ENCODE measurements around the gene CARD19.
A peak's percentile ranks its signal among the peaks of the same experiment; 100 is the strongest.

The CARD19 gene

GRCh38 chr9:93061791-93062763, 33.9 kb upstream of the CARD19 start:
- no peak for DNase-seq (ENCODE audit: low read depth in 4 of 4, low spot score in 1 of 4)

GRCh38 chr9:93064392-93065134, 31.5 kb upstream of the CARD19 start:
- DNase-seq (ENCODE audit: low read depth in 4 of 4, low spot score in 1 of 4), result peak; percentile 54 to 82 (median 64)

- no peak for DNase-seq (ENCODE audit: low read depth in 4 of 4, low spot score in 1 of 4)
Observed at GRCh38 chr9:93065135-93065720, 30.8 kb upstream of the CARD19 start.

- no peak for DNase-seq (ENCODE audit: low read depth in 4 of 4, low spot score in 1 of 4)
Observed at GRCh38 chr9:93066978-93067603, 28.9 kb upstream of the CARD19 start.

GRCh38 chr9:93068956-93069355, 27.1 kb upstream of the CARD19 start:
- no peak for DNase-seq (ENCODE audit: low read depth in 4 of 4, low spot score in 1 of 4)

GRCh38 chr9:93071464-93071863, 24.6 kb upstream of the CARD19 start:
- no peak for DNase-seq (ENCODE audit: low read depth in 4 of 4, low spot score in 1 of 4)

GRCh38 chr9:93072383-93072795, 23.6 kb upstream of the CARD19 start:
- no peak for DNase-seq (ENCODE audit: low read depth in 4 of 4, low spot score in 1 of 4)

- DNase-seq (ENCODE audit: low read depth in 4 of 4, low spot score in 1 of 4), result no peak
Observed at GRCh38 chr9:93076101-93076791, 19.8 kb upstream of the CARD19 start.

- no peak for DNase-seq (ENCODE audit: low read depth in 4 of 4, low spot score in 1 of 4)
Observed at GRCh38 chr9:93076792-93077128, 19.3 kb upstream of the CARD19 start.

- DNase-seq (ENCODE audit: low read depth in 4 of 4, low spot score in 1 of 4), result no peak
Observed at GRCh38 chr9:93077367-93077766, 18.6 kb upstream of the CARD19 start.

GRCh38 chr9:93077811-93078210, 18.2 kb upstream of the CARD19 start:
- no peak for DNase-seq (ENCODE audit: low read depth in 4 of 4, low spot score in 1 of 4)

GRCh38 chr9:93079371-93079770, 16.6 kb upstream of the CARD19 start:
- no peak for DNase-seq (ENCODE audit: low read depth in 4 of 4, low spot score in 1 of 4)

GRCh38 chr9:93080406-93080805, 15.6 kb upstream of the CARD19 start:
- DNase-seq (ENCODE audit: low read depth in 4 of 4, low spot score in 1 of 4), result no peak

GRCh38 chr9:93081081-93081529, 14.9 kb upstream of the CARD19 start:
- DNase-seq (ENCODE audit: low read depth in 4 of 4, low spot score in 1 of 4), result no peak

GRCh38 chr9:93081931-93082330, 14.1 kb upstream of the CARD19 start:
- no peak for DNase-seq (ENCODE audit: low read depth in 4 of 4, low spot score in 1 of 4)

GRCh38 chr9:93082841-93083411, 13.1 kb upstream of the CARD19 start:
- no peak for DNase-seq (ENCODE audit: low read depth in 4 of 4, low spot score in 1 of 4)

- DNase-seq (ENCODE audit: low read depth in 4 of 4, low spot score in 1 of 4), result no peak
Observed at GRCh38 chr9:93083592-93084470, 12.2 kb upstream of the CARD19 start.

GRCh38 chr9:93084471-93084881, 11.5 kb upstream of the CARD19 start:
- no peak for DNase-seq (ENCODE audit: low read depth in 4 of 4, low spot score in 1 of 4)

- DNase-seq (ENCODE audit: low read depth in 4 of 4, low spot score in 1 of 4), result no peak
Observed at GRCh38 chr9:93085676-93086075, 10.3 kb upstream of the CARD19 start.
